Measurements from ENCODE around the gene SF3A2.
"Not testable (repeated sequence)": the region's sequence is repeated elsewhere in the genome, so short reads cannot be mapped to it uniquely, and the experiment has no call there.

The SF3A2 gene

DNA sequence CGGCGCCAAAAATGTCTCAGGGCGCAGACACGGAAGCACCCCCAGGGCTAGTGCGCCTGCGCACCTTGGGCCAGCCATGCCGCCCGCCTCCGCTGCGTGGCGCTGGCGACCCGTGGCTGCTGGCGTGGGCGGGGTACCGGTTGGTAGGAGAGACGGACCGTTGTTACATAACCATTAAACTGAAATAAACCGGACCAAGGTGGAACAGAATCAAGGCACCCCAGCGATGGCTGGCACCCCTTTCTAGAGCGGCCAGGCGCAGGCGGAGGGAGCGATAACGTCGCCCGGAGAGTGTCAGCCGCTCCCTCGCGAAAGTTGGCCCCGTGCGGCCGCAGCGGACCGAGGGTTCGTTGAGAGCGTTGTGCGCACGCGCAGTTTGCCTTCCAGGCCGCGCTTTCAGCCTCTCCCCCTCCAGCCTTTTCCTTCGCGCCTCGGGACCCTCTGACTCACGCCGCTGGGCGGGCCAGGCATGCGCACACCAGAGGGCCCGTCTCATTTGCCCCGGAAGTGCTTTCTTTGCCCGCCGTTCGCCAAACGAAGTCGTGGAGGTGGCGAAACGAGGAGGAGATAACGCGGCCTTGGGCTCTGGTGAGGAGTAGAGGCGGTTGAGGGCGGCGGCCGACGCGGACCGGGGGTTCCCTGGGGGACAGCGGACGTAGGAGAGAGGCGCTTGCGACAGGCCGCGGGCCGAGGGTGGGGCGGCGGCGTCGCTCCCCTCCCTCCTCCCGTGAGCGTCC lies at the start of gene SF3A2, which contains the start of gene PLEKHJ1:
SF3A2 (plus strand) TSS at position 511 of the 737 bp plus-strand sequence. CDS start 6,595 bp downstream, outside the sequence.
PLEKHJ1 (minus strand) TSS at position 16 of the 737 bp plus-strand sequence. CDS start 81 bp downstream, outside the sequence.
- DNase-seq (ENCODE audit: low spot score), result peak; percentile 100

- DNase-seq (ENCODE audit: low spot score), result no peak
Observed at GRCh38 chr19:2187159-2187558, 49.5 kb upstream of the SF3A2 start.

DNA sequence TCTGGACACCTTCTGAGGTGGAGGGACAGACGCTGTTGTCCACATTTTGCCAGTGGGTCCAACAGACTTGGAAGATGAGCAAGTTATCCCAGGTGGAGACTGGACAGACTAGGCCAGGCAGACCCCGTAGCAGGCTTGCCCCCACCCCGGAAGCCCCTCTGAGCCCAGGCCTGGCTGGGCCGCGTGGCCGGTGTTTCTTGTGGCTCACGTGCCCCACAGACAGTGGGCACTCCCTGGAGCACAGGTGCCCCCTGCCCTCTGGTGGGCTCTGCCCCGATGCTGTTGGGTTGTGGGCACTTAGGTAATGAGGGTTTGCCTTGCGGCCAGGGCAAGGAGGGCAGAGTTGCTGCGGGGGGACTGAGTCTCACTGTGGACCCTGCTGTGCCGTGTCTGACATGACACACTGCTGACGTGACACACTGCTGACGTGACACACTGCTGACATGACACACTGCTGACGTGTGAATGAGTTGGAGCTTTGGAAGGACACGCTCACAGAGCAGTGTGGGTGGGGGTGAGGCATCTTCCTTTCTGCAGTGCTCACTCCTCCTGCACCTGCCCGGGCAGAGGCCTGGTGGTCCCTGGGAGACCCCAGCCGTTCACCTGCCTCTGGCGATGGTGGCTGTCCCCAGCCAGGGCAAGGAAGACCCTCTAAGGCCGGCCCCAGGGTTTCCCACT lies 47.8 kb upstream of the SF3A2 start:
- DNase-seq (ENCODE audit: low spot score), result no peak

DNA sequence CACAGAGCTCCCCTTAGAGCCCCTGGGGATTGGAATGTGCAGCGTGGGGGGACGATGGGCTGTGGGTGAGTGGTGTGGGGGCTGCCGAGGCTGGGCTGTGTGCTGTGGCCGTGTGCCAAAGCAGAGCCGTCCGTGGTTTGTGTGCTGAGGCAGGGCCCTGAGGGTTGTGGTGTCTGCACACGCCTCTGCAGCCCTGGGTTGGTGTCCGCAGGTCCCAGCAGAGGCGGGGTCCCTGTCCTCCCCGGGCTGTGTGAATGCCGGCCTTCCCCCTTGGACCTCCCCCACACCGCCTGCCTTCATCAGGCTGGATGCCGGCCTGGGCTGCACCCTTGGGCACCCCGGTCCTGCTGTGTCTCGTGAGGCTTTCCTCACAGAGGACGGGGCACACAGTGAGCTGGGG lies 46.7 kb upstream of the SF3A2 start:
- DNase-seq (ENCODE audit: low spot score), result no peak

DNA sequence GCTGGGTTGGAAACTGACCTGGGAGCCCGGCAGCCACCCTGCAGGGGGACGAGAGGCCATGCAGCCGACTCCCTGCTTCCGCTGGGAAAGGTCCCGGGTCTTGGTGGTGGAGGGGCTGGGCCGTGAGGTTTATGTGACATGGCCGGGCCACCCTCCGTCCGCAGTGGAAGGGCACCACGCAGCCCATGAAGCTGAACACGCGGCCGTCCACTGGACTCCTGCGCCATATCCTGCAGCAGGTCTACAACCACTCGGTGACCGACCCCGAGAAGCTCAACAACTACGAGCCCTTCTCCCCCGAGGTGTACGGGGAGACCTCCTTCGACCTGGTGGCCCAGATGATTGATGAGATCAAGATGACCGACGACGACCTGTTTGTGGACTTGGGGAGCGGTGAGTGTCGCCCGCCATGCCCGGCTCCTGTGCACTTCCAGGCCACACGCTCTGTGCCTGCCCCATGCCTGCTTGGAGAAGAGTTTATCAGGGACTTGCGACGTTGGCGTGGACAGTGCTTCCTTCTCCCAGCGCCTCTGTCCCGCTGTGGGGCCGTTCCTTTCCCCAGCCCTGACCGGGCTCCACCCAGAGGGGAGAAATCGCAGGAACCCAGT lies 45.7 kb upstream of the SF3A2 start:
- no peak for DNase-seq (ENCODE audit: low spot score)

DNA sequence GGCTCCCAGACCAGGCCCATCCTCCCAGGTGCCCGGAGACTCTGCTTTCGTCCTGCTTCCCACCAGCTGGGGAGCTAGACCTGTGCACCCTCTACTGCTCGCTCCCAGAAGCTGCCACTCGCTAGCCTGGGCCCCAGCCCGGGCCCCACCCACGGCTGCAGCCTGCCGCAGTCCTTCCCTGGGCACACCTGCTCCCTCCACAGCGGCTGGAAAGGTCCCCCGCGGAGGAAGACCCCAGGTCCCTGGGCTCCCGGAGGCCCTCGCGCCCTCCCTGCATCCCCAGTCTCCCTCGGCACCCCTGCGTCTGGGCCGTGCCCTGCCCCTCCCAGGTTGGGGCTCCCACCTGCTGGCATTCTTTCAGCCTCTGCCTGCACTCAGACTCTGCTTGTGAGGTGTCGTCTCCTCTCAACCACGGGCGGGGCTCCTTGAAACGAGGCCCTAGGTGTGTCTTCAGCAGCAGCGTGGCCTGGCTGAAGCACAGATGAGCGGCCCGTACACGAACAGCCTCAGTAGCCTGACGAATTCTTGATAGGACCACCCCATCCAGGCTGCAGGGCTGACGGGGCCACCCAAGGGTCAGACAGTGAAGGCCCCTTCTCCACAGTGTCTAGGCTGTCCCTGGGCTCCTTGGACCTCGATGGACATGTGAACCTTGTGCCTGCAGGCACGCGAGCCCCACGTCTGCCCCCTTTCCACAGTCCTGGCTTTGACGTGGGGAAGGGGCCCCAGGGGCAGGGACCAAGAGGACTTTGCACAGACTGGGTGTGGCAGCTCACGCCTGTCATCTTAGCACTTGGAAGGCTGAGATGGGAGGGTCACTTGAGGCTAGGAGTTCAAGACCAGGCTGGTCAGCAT lies 44.9 kb upstream of the SF3A2 start:
- DNase-seq (ENCODE audit: low spot score), result no peak

DNA sequence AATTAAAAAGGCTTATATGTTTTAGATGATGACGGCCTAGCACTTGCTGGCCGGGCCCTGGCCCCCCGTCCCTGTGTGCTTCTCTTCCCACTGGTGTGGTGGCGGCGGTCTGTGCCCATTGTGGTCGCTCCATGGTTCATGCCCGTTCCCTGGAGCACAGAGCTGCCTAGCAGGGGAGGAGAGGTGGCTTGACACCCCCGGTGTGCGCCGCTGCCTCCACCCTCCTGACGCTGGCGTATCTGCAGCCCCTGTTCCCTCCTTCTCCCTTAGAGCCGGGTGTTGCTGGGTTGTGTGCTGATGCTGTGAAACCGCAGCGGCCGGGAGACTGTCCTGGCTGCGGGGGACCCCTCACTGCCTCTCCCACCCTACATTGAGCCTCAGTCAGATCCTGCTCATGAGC lies 43.8 kb upstream of the SF3A2 start:
- DNase-seq (ENCODE audit: low spot score), result no peak

DNA sequence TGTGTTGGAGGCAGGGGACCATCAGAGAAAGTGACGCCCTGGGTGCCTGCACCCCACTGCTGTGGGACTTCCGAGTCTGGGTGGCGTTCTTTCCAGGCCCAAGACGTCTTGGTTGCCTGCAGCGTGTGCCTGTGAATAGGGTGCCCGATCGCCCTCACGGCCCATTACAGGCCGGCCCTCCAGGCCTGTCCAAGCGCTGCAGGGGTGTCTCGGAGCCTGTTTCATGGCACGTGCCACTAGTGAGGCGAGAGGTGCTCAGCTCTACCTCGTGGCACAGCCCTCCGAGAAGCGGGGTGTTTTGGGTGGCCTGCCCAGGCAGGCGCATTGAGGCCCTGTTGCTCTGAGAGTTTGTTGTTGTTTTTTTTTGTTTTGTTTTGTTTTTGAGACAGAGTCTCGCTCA lies 42.8 kb upstream of the SF3A2 start:
- no peak for DNase-seq (ENCODE audit: low spot score)

GRCh38 chr19:2194513-2195078 lies 42.0 kb upstream of the SF3A2 start:
- DNase-seq (ENCODE audit: low spot score), result no peak

DNA sequence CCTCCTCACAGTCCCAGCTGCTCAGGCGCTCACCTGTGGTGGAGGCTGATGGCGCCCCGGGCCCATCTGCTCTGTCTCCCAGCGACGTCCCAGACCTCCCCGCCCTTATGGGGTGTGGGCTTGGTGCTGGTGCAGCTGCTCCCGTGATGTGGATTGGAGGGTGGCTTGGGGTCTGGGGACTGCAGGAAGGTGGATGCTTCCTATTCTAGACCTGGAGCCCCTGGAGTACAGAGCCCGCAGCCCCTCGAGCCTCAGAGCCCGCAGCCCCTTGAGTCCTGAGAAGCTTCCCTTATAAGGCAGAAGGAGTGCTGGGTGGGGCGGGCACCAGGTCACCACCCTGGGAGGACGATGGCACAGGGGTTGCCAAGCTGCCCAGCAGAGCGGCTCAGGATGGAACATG lies 41.3 kb upstream of the SF3A2 start:
- DNase-seq (ENCODE audit: low spot score), result no peak

GRCh38 chr19:2195914-2196313 lies 40.7 kb upstream of the SF3A2 start:
- DNase-seq (ENCODE audit: low spot score), result no peak

DNA sequence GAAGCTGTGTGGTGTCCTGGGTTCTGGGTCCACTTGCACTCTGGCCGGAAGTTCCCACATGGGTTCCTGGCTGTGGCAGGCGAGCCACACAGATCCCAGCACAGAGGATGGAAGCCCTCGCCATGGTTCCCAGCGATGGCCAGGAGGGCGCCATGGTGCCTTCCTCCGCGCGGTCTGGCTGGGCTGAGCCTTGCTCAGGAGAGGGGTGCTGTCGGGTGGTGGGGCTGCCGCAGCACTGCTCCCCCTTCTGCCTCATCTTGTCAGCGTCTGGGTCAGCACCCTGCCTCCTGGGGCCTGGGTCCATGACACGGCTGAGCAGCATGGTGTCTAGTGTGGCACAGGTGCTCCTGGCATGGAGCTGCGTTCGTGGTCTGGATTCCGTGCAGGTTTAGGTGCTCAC lies 39.4 kb upstream of the SF3A2 start:
- DNase-seq (ENCODE audit: low spot score), result no peak

GRCh38 chr19:2198317-2198716 lies 38.3 kb upstream of the SF3A2 start:
- no peak for DNase-seq (ENCODE audit: low spot score)

GRCh38 chr19:2199215-2199614 lies 37.4 kb upstream of the SF3A2 start:
- no peak for DNase-seq (ENCODE audit: low spot score)

- DNase-seq (ENCODE audit: low spot score), result no peak
Observed at GRCh38 chr19:2199861-2200623, 36.6 kb upstream of the SF3A2 start.

- DNase-seq (ENCODE audit: low spot score), result not testable (repeated sequence)
Observed at GRCh38 chr19:2200624-2201294, 35.9 kb upstream of the SF3A2 start.

- DNase-seq (ENCODE audit: low spot score), result no peak
Observed at GRCh38 chr19:2201473-2202148, 35.0 kb upstream of the SF3A2 start.

DNA sequence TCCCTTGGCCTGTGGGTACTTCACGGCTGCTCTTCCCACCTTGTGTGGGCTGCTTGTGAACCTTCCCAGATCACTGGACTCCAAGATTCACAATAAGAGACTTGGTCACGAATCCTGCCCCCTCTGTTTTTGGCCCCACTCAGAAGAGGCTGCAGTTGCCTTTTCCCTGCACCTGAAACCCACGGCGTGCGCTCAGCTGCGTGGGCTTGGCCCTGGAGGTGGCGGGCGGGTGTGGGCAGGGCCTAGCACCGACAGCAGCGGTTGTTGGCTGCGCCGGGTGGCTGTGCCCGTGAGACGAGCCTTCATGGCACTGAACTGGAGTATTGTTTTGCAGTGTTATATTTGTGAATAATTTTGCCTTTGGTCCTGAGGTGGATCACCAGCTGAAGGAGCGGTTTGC lies 34.3 kb upstream of the SF3A2 start:
- no peak for DNase-seq (ENCODE audit: low spot score)

- DNase-seq (ENCODE audit: low spot score), result no peak
Observed at GRCh38 chr19:2207008-2207407, 29.6 kb upstream of the SF3A2 start.
